Measurements from ENCODE around the gene GJB5.
"Not testable (repeated sequence)": the region's sequence is repeated elsewhere in the genome, so short reads cannot be mapped to it uniquely, and the experiment has no call there.

Gene GJB5

DNA sequence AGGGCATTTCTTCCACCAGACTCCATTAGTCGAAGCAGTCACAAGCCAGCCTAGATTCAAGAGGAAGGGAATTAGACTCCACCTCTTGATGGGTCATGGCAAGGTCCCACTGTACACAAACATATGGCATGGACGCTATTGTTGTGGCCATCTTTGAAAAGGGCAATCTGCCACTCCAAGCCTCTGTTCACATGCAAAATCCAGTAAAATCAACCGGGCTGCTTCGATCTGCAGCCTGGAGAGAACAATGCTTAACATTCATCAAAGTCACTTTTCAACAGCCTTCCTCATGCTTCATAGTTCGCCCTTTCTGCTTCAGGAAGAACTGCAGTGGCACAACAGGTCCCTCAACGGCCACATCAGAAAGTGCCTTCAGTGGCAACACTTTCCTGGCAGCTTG, 28.0 kb upstream of the GJB5 start:
- in situ Hi-C loops (cut with MboI; ENCODE audit: low sequenced_read_pairs, unreplicated experiment), result no loop called here
- no peak for DNase-seq (ENCODE audit: low spot score)
- TF ChIP-seq CTCF (IDR thresholded peaks at IDR 0.05; ENCODE audit: borderline replicate concordance, control extremely low read depth, extremely low read depth, insufficient read depth, missing control alignments), result no peak

- TF ChIP-seq CTCF (IDR thresholded peaks at IDR 0.05; ENCODE audit: borderline replicate concordance, control extremely low read depth, extremely low read depth, insufficient read depth, missing control alignments), result no peak
- no peak for DNase-seq (ENCODE audit: low spot score)
- in situ Hi-C loops (cut with MboI; ENCODE audit: low sequenced_read_pairs, unreplicated experiment), result no loop called here
Measured at GRCh38 chr1:34730485-34730884, 24.4 kb upstream of the GJB5 start.

- DNase-seq (ENCODE audit: low spot score); in situ Hi-C loops (cut with MboI; ENCODE audit: low sequenced_read_pairs, unreplicated experiment): not testable (repeated sequence)
Measured at GRCh38 chr1:34732831-34733230, 22.0 kb upstream of the GJB5 start.

DNA sequence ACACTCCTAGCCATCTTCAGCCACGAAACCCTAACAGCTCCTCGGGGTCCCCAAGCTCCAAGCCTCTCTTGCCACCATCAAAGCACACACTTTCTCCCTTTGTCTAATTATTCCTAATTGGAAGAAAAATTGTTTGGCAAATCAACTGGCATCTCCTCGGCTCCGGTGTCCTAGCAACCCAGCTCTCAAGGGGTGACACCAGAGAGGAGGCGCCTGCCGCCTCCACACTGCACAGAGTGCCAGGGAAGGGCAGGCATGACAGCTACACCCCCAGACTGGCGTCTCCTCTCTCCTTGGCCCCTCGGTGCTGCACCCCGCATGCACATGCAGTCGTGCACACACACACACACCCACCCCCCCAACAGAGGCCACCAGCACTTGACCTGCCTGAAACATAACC, 18.2 kb upstream of the GJB5 start:
- no peak for TF ChIP-seq CTCF (IDR thresholded peaks at IDR 0.05; ENCODE audit: borderline replicate concordance, control extremely low read depth, extremely low read depth, insufficient read depth, missing control alignments)
- in situ Hi-C loops (cut with MboI; ENCODE audit: low sequenced_read_pairs, unreplicated experiment), result no loop called here
- no peak for DNase-seq (ENCODE audit: low spot score)

DNA sequence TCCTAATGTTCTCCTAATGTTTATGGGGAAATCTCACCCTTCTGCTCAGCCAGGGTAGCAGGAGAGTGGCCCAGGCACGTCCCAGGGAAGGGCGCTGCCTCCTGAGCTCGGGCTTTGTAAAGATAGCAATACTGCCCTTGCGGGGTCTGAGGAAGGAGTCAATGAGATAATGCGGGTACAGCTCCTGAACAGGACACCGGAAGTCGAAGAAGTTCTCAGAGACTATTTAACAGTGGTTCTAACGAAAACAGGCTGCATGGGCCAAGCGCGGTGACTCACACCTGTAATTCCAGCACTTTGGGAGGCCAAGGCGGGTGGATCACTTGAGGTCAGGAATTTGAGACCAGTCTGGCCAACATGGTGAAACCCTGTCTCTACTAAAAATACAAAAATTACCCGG, 17.6 kb upstream of the GJB5 start:
- DNase-seq (ENCODE audit: low spot score); in situ Hi-C loops (cut with MboI; ENCODE audit: low sequenced_read_pairs, unreplicated experiment): not testable (repeated sequence)

DNA sequence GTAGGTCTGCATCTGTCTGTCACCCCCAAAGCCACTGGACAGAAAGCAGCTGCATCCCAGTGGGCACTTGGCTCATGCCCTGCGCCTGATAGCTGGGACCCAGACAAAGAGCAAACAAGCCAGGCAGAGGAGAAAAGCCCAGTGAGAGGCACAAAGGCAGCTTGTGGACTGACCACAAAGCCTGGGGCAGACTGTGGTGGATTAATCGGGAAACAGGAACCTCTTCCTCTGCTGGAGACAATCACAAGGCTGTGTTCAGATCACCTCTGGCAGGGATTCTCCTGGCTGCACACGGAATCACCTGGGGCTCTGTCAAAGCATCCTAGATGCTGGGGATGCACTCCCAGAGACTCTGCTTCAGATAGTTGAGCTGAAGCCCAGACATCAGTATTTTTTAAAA, 15.2 kb upstream of the GJB5 start:
- no peak for DNase-seq (ENCODE audit: low spot score)
- in situ Hi-C loops (cut with MboI; ENCODE audit: low sequenced_read_pairs, unreplicated experiment), result no loop called here
- TF ChIP-seq CTCF (IDR thresholded peaks at IDR 0.05; ENCODE audit: borderline replicate concordance, control extremely low read depth, extremely low read depth, insufficient read depth, missing control alignments), result no peak

- in situ Hi-C loops (cut with MboI; ENCODE audit: low sequenced_read_pairs, unreplicated experiment), result no loop called here
- no peak for DNase-seq (ENCODE audit: low spot score)
- no peak for TF ChIP-seq CTCF (IDR thresholded peaks at IDR 0.05; ENCODE audit: borderline replicate concordance, control extremely low read depth, extremely low read depth, insufficient read depth, missing control alignments)
Measured at GRCh38 chr1:34740161-34740868, 14.5 kb upstream of the GJB5 start.
